ENCODE data around the gene FN1.

The FN1 gene

DNA sequence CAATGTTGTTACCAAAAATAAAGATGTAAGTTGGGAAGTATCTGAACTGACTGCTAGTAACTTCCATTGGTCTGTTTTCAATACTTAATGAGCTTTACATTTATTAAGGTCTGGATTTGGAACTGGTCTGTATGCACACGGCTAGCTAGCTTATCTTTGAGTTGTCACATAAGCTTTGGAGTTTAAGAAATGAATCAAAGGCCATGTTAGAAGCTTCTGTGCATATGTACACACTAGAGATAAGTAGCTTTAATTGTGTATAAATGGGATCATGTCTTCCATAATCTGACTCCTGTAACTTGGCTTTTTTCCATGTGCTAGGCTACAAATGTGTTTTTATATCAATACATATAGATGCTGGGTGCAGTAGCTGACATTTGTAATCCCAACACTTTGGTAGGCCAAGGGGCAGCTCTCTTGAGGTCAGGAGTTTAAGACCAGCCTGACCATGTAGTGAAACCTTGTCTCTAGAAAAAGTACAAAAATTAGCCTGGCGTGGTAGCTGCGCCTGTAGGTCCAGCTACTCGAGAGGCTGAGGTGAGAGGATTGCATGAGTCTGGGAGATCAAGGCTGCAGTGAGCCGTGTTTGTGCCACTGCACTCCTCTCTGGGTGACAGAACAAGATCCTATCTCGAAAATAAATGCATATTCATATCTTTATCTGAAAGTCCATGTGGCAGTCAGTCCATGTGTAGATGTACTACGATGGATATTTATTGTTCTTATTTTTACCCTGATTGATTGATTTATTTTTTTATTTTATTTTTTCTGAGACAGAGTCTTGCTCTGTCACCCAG lies 96.8 kb downstream of the FN1 start:
- Histone ChIP-seq H2AFZ (ENCODE audit: low read depth, low read length) (no peak overlapping the region), H3K27ac (ENCODE audit: low read length) (no peak overlapping the region), H3K9me3 (ENCODE audit: insufficient read depth, low read length, severe bottlenecking) (no peaks in the 10 kb centered on the region), H3K4me3 (ENCODE audit: low read depth in 1 of 2, low read length in 2 of 2) (no peak overlapping the region), H3K79me2 (ENCODE audit: insufficient read depth, low read length) (peaks cover 30% of the 10 kb centered on the region; the same call in 1 of the 2 replicates), H3K36me3 (ENCODE audit: insufficient read depth, low read length) (peaks cover 95% of the 10 kb centered on the region), H3K4me2 (ENCODE audit: insufficient read depth, low read length) (no peak overlapping the region), H3K27me3 (ENCODE audit: insufficient read depth, low read length, poor library complexity) (no peaks in the 10 kb centered on the region), H3K4me1 (ENCODE audit: insufficient read depth, low read length) (no peaks in the 10 kb centered on the region), H4K20me1 (ENCODE audit: insufficient read depth, low read length) (peaks cover 6% of the 10 kb centered on the region; the same call in 1 of the 2 replicates), H3K9ac (ENCODE audit: low read depth, low read length) (no peak overlapping the region)
- ATAC-seq (ENCODE audit: insufficient read depth, low read depth) (no peak), DNase-seq (no peak)
- TF ChIP-seq, protein P1, sequence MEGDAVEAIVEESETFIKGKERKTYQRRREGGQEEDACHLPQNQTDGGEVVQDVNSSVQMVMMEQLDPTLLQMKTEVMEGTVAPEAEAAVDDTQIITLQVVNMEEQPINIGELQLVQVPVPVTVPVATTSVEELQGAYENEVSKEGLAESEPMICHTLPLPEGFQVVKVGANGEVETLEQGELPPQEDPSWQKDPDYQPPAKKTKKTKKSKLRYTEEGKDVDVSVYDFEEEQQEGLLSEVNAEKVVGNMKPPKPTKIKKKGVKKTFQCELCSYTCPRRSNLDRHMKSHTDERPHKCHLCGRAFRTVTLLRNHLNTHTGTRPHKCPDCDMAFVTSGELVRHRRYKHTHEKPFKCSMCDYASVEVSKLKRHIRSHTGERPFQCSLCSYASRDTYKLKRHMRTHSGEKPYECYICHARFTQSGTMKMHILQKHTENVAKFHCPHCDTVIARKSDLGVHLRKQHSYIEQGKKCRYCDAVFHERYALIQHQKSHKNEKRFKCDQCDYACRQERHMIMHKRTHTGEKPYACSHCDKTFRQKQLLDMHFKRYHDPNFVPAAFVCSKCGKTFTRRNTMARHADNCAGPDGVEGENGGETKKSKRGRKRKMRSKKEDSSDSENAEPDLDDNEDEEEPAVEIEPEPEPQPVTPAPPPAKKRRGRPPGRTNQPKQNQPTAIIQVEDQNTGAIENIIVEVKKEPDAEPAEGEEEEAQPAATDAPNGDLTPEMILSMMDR (IDR thresholded peaks at IDR 0.05; ENCODE audit: borderline replicate concordance, extremely low read depth, low read length, poor library complexity, severe bottlenecking): no peak
- no peak for TF ChIP-seq EZH2 (IDR thresholded peaks at IDR 0.05; ENCODE audit: borderline replicate concordance, low read depth, low read length, severe bottlenecking)

DNA sequence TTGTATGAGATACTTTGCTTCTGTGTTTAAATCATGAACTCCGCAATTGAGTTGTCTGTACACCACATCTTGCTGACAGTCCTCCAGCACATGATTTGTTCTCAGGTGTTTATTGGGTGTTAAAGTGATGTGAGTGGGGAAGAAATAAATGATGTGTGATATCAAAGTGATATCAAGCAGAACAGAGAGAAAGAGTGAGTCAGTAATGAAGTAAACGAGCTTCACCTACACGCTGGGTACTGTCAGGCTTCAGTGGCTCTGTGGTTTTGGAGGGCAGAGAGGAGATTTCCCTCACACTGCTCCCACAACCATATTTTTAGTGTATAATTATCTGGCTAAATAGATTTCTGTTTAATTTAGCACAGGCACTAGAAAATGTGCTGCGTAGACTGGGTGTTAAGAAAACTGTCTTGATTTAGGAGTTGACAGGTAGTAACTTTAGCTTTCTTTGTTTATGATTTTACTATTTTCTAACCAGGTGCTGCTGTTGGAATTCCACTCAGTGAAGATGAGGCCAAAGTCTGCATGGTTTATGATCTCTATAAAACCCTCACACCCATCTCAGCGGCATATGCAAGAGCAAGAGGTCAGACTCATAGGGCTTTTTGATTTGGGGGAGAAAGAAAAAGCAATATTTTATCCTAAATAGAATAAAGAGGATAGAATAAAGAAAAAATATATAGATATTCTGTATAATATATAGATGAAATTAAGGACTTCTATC lies 102.8 kb downstream of the FN1 start:
- DNase-seq: no peak
- Histone ChIP-seq H3K36me3 (ENCODE audit: insufficient read depth, low read length) (peaks cover 97% of the 10 kb centered on the region), H3K4me3 (ENCODE audit: low read depth in 1 of 2, low read length in 2 of 2) (no peak overlapping the region), H3K9me3 (ENCODE audit: insufficient read depth, low read length, severe bottlenecking) (no peaks in the 10 kb centered on the region), H3K4me2 (ENCODE audit: insufficient read depth, low read length) (no peak overlapping the region), H3K27me3 (ENCODE audit: insufficient read depth, low read length, poor library complexity) (no peaks in the 10 kb centered on the region), H4K20me1 (ENCODE audit: insufficient read depth, low read length) (peaks cover 8% of the 10 kb centered on the region; the same call in 1 of the 2 replicates), H3K4me1 (ENCODE audit: insufficient read depth, low read length) (no peaks in the 10 kb centered on the region), H2AFZ (ENCODE audit: low read depth, low read length) (no peak overlapping the region), H3K9ac (ENCODE audit: low read depth, low read length) (no peak overlapping the region), H3K27ac (ENCODE audit: low read length) (no peak overlapping the region), H3K79me2 (ENCODE audit: insufficient read depth, low read length) (peaks cover 33% of the 10 kb centered on the region)
- no peak for TF ChIP-seq EZH2 (IDR thresholded peaks at IDR 0.05; ENCODE audit: borderline replicate concordance, low read depth, low read length, severe bottlenecking)
- TF ChIP-seq, protein P1 (IDR thresholded peaks at IDR 0.05; ENCODE audit: borderline replicate concordance, extremely low read depth, low read length, poor library complexity, severe bottlenecking): no peak
- no peak for ATAC-seq (ENCODE audit: insufficient read depth, low read depth)

DNA sequence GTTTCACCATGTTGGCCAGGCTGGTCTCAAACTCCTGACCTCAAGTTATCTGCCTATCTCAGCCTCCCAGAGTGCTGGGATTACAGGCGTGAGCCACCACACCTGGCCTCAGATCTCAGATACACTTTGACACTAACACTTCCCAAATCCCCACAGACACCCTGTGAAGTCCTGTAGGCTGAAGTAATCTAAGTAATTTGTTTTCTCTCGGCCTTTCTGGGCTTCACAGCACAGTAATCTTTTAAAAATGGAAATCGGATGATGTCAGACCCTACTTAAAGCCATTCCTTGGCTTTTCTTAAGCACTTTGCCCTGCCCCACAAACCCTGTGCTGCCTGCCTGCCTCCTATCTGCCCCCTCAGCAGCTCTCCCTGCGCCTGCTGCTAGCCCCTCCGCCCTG lies 107.8 kb downstream of the FN1 start:
- H3K4me2 ChIP-seq (ENCODE audit: insufficient read depth, low read length): no peak overlapping the region
- DNase-seq (no peak), ATAC-seq (ENCODE audit: insufficient read depth, low read depth) (no peak)
- H3K9me3 ChIP-seq (ENCODE audit: insufficient read depth, low read length, severe bottlenecking): no peaks in the 10 kb centered on the region
- no peaks in the 10 kb centered on the region for H3K4me1 ChIP-seq (ENCODE audit: insufficient read depth, low read length)
- H3K79me2 ChIP-seq (ENCODE audit: insufficient read depth, low read length): peaks cover 70% of the 10 kb centered on the region
- H2AFZ ChIP-seq (ENCODE audit: low read depth, low read length): no peak overlapping the region
- no peak overlapping the region for H3K27ac ChIP-seq (ENCODE audit: low read length)
- H4K20me1 ChIP-seq (ENCODE audit: insufficient read depth, low read length): peaks cover 17% of the 10 kb centered on the region; the same call in 1 of the 2 replicates
- TF ChIP-seq, protein P1 (IDR thresholded peaks at IDR 0.05; ENCODE audit: borderline replicate concordance, extremely low read depth, low read length, poor library complexity, severe bottlenecking): no peak
- TF ChIP-seq EZH2 (IDR thresholded peaks at IDR 0.05; ENCODE audit: borderline replicate concordance, low read depth, low read length, severe bottlenecking): no peak
- H3K9ac ChIP-seq (ENCODE audit: low read depth, low read length): no peak overlapping the region
- H3K27me3 ChIP-seq (ENCODE audit: insufficient read depth, low read length, poor library complexity): no peaks in the 10 kb centered on the region
- peaks cover 95% of the 10 kb centered on the region for H3K36me3 ChIP-seq (ENCODE audit: insufficient read depth, low read length)
- no peak overlapping the region for H3K4me3 ChIP-seq (ENCODE audit: low read depth in 1 of 2, low read length in 2 of 2)
